ENCODE measurements around the gene PARD3.
"Not testable (repeated sequence)": the region's sequence is repeated elsewhere in the genome, so short reads cannot be mapped to it uniquely, and the experiment has no call there.

Gene PARD3

DNA sequence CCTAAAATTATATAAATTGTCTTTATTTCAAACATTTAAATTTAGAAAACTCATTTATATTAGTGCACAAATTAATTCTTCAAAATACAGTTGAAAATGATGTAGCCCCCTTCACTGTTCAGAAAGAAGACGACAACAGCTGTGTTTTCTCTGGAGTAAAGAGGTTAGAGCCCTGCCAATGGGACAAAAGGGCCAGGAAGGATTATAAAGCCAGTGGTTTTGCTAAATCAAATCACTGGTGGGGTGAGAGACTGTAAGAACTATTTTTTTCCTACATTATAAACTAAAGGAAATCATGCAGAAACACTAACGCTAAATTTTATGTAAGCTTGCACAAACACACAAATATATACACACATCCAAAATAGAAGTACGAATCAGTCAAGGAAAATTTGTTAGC lies 386.6 kb downstream of the PARD3 start:
- Histone ChIP-seq H3K4me3 (ENCODE audit: extremely low read depth, insufficient read depth, low read length, poor library complexity, severe bottlenecking) (no peak overlapping the region), H3K27ac (ENCODE audit: low read depth, low read length, severe bottlenecking) (no peak overlapping the region), H3K9me3 (ENCODE audit: control insufficient read depth, low read length) (no peaks in the 10 kb centered on the region), H3K36me3 (ENCODE audit: control insufficient read depth, insufficient read depth, low read length) (no peaks in the 10 kb centered on the region), H3K4me1 (ENCODE audit: control insufficient read depth, insufficient read depth, low read length, poor library complexity, severe bottlenecking) (peaks cover 3% of the 10 kb centered on the region)
- no CpG with 5 or more reads among the region's 3 CpGs for WGBS, 2 experiments (ENCODE audit: insufficient coverage in 2 of 2)

- peaks cover 3% of the 10 kb centered on the region for H3K4me1 ChIP-seq (ENCODE audit: control insufficient read depth, insufficient read depth, low read length, poor library complexity, severe bottlenecking)
- H3K27ac ChIP-seq (ENCODE audit: low read depth, low read length, severe bottlenecking), result no peak overlapping the region
- H3K4me3 ChIP-seq (ENCODE audit: extremely low read depth, insufficient read depth, low read length, poor library complexity, severe bottlenecking), result no peak overlapping the region
- no peaks in the 10 kb centered on the region for H3K36me3 ChIP-seq (ENCODE audit: control insufficient read depth, insufficient read depth, low read length)
- no peaks in the 10 kb centered on the region for H3K9me3 ChIP-seq (ENCODE audit: control insufficient read depth, low read length)
- WGBS, 2 experiments (ENCODE audit: insufficient coverage in 2 of 2), result 13 to 60% methylated on average over 1 of the region's 3 CpGs
Observed at GRCh38 chr10:34427911-34428216, 387.2 kb downstream of the PARD3 start.

GRCh38 chr10:34427158-34427910 lies 387.8 kb downstream of the PARD3 start:
- H3K4me1 ChIP-seq (ENCODE audit: control insufficient read depth, insufficient read depth, low read length, poor library complexity, severe bottlenecking); H3K36me3 ChIP-seq (ENCODE audit: control insufficient read depth, insufficient read depth, low read length); H3K27ac ChIP-seq (ENCODE audit: low read depth, low read length, severe bottlenecking); H3K4me3 ChIP-seq (ENCODE audit: extremely low read depth, insufficient read depth, low read length, poor library complexity, severe bottlenecking); H3K9me3 ChIP-seq (ENCODE audit: control insufficient read depth, low read length): not testable (repeated sequence)
- 30 to 32% methylated on average over 10 to 14 of the region's 20 CpGs for WGBS, 2 experiments (ENCODE audit: insufficient coverage in 2 of 2)

DNA sequence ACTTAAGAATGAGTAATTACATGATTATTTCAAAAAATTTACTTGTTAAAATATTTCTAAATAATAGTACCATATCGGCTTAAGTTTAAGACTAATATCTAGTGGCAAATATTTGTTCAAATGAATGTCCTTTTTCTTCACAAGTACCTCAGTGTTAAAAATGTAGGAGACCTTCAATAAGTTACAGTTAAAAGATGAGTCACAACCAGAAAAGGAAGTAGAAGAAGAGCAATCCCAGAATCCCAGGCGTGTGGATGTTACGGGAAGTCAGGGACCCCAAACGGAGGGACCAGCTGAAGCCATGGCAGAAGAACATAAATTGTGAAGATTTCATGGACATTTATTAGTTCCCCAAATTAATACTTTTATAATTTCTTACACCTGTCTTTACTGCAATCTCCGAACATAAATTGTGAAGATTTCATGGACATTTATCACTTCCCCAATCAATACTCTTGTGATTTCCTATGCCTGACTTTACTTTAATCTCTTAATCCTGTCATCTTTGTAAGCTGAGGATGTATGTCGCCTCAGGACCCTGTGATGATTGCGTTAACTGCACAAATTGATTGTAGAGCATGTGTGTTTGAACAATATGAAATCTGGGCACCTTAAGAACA lies 388.4 kb downstream of the PARD3 start:
- not testable (repeated sequence) for H3K9me3 ChIP-seq (ENCODE audit: control insufficient read depth, low read length); H3K4me1 ChIP-seq (ENCODE audit: control insufficient read depth, insufficient read depth, low read length, poor library complexity, severe bottlenecking); H3K36me3 ChIP-seq (ENCODE audit: control insufficient read depth, insufficient read depth, low read length); H3K27ac ChIP-seq (ENCODE audit: low read depth, low read length, severe bottlenecking); H3K4me3 ChIP-seq (ENCODE audit: extremely low read depth, insufficient read depth, low read length, poor library complexity, severe bottlenecking)
- 83 to 100% methylated on average over 1 of the region's 7 CpGs for WGBS, 2 experiments (ENCODE audit: insufficient coverage in 2 of 2)

- peaks cover 3% of the 10 kb centered on the region for H3K4me1 ChIP-seq (ENCODE audit: control insufficient read depth, insufficient read depth, low read length, poor library complexity, severe bottlenecking)
- no peak overlapping the region for H3K4me3 ChIP-seq (ENCODE audit: extremely low read depth, insufficient read depth, low read length, poor library complexity, severe bottlenecking)
- no peak overlapping the region for H3K27ac ChIP-seq (ENCODE audit: low read depth, low read length, severe bottlenecking)
- 86% methylated on average over 1 of the region's 3 CpGs; no CpG with 5 or more reads in 1 of the 2 experiments for WGBS, 2 experiments (ENCODE audit: insufficient coverage in 2 of 2)
- no peaks in the 10 kb centered on the region for H3K9me3 ChIP-seq (ENCODE audit: control insufficient read depth, low read length)
- H3K36me3 ChIP-seq (ENCODE audit: control insufficient read depth, insufficient read depth, low read length), result no peaks in the 10 kb centered on the region
Observed at GRCh38 chr10:34426041-34426440, 389.1 kb downstream of the PARD3 start.

GRCh38 chr10:34423673-34424625 lies 391.1 kb downstream of the PARD3 start:
- Histone ChIP-seq H3K36me3 (ENCODE audit: control insufficient read depth, insufficient read depth, low read length) (no peaks in the 10 kb centered on the region), H3K4me1 (ENCODE audit: control insufficient read depth, insufficient read depth, low read length, poor library complexity, severe bottlenecking) (peaks cover 3% of the 10 kb centered on the region), H3K27ac (ENCODE audit: low read depth, low read length, severe bottlenecking) (no peak overlapping the region), H3K4me3 (ENCODE audit: extremely low read depth, insufficient read depth, low read length, poor library complexity, severe bottlenecking) (no peak overlapping the region), H3K9me3 (ENCODE audit: control insufficient read depth, low read length) (no peaks in the 10 kb centered on the region)
- WGBS, 2 experiments (ENCODE audit: insufficient coverage in 2 of 2), result 80 to 93% methylated on average over 1 to 3 of the region's 5 CpGs

- Histone ChIP-seq H3K4me1 (ENCODE audit: control insufficient read depth, insufficient read depth, low read length, poor library complexity, severe bottlenecking) (no peaks in the 10 kb centered on the region), H3K27ac (ENCODE audit: low read depth, low read length, severe bottlenecking) (no peak overlapping the region), H3K4me3 (ENCODE audit: extremely low read depth, insufficient read depth, low read length, poor library complexity, severe bottlenecking) (no peak overlapping the region), H3K9me3 (ENCODE audit: control insufficient read depth, low read length) (no peaks in the 10 kb centered on the region), H3K36me3 (ENCODE audit: control insufficient read depth, insufficient read depth, low read length) (no peaks in the 10 kb centered on the region)
- whole genome bisulfite sequencing, 2 experiments (ENCODE audit: insufficient coverage in 2 of 2), result no CpG with 5 or more reads among the region's 1 CpG
Observed at GRCh38 chr10:34420795-34421194, 394.3 kb downstream of the PARD3 start.

DNA sequence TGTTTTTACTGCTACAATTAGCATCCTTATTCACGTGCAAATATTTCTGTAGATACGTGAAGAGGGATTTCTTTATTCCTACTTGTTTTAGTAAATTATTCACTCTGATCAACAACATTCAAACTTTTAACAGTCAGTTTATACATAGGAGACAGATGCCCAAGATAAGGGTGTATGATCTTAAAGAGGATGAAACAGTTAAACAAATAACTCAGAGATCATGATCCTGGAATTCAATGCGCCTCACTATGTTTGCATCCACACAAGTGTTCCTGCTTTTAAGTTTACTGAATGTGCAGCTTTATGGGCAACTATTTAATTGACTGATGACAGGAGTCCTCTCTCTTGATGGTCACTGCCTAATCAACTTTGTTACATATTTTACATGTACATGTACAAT lies 394.8 kb downstream of the PARD3 start:
- WGBS, 2 experiments (ENCODE audit: insufficient coverage in 2 of 2), result 100% methylated on average over 1 of the region's 3 CpGs
- no peaks in the 10 kb centered on the region for H3K36me3 ChIP-seq (ENCODE audit: control insufficient read depth, insufficient read depth, low read length)
- no peak overlapping the region for H3K27ac ChIP-seq (ENCODE audit: low read depth, low read length, severe bottlenecking)
- no peaks in the 10 kb centered on the region for H3K4me1 ChIP-seq (ENCODE audit: control insufficient read depth, insufficient read depth, low read length, poor library complexity, severe bottlenecking)
- H3K4me3 ChIP-seq (ENCODE audit: extremely low read depth, insufficient read depth, low read length, poor library complexity, severe bottlenecking), result no peak overlapping the region
- no peaks in the 10 kb centered on the region for H3K9me3 ChIP-seq (ENCODE audit: control insufficient read depth, low read length)

- Histone ChIP-seq H3K4me3 (ENCODE audit: extremely low read depth, insufficient read depth, low read length, poor library complexity, severe bottlenecking) (no peak overlapping the region), H3K27ac (ENCODE audit: low read depth, low read length, severe bottlenecking) (no peak overlapping the region), H3K36me3 (ENCODE audit: control insufficient read depth, insufficient read depth, low read length) (no peaks in the 10 kb centered on the region), H3K9me3 (ENCODE audit: control insufficient read depth, low read length) (no peaks in the 10 kb centered on the region), H3K4me1 (ENCODE audit: control insufficient read depth, insufficient read depth, low read length, poor library complexity, severe bottlenecking) (no peaks in the 10 kb centered on the region)
- no CpG with 5 or more reads among the region's 4 CpGs for WGBS, 2 experiments (ENCODE audit: insufficient coverage in 2 of 2)
Observed at GRCh38 chr10:34415039-34415438, 400.1 kb downstream of the PARD3 start.

- Histone ChIP-seq H3K4me3 (ENCODE audit: extremely low read depth, insufficient read depth, low read length, poor library complexity, severe bottlenecking) (no peak overlapping the region), H3K36me3 (ENCODE audit: control insufficient read depth, insufficient read depth, low read length) (no peaks in the 10 kb centered on the region), H3K9me3 (ENCODE audit: control insufficient read depth, low read length) (no peaks in the 10 kb centered on the region), H3K4me1 (ENCODE audit: control insufficient read depth, insufficient read depth, low read length, poor library complexity, severe bottlenecking) (no peaks in the 10 kb centered on the region), H3K27ac (ENCODE audit: low read depth, low read length, severe bottlenecking) (no peak overlapping the region)
- 54 to 73% methylated on average over 3 to 5 of the region's 11 CpGs for WGBS, 2 experiments (ENCODE audit: insufficient coverage in 2 of 2)
Observed at GRCh38 chr10:34413756-34414587, 401.1 kb downstream of the PARD3 start.
